SKM-1 (cell line): Measurements from ENCODE around the gene CNIH4.
"Not testable (repeated sequence)": the region's sequence is repeated elsewhere in the genome, so short reads cannot be mapped to it uniquely, and the experiment has no call there.

Experiments
- DNase-seq: peaks from one replicate; lab custom pipeline; 2025; ENCODE audit not compliant: unreplicated experiment; lab: John Stamatoyannopoulos, UW

CNIH4 gene

DNA sequence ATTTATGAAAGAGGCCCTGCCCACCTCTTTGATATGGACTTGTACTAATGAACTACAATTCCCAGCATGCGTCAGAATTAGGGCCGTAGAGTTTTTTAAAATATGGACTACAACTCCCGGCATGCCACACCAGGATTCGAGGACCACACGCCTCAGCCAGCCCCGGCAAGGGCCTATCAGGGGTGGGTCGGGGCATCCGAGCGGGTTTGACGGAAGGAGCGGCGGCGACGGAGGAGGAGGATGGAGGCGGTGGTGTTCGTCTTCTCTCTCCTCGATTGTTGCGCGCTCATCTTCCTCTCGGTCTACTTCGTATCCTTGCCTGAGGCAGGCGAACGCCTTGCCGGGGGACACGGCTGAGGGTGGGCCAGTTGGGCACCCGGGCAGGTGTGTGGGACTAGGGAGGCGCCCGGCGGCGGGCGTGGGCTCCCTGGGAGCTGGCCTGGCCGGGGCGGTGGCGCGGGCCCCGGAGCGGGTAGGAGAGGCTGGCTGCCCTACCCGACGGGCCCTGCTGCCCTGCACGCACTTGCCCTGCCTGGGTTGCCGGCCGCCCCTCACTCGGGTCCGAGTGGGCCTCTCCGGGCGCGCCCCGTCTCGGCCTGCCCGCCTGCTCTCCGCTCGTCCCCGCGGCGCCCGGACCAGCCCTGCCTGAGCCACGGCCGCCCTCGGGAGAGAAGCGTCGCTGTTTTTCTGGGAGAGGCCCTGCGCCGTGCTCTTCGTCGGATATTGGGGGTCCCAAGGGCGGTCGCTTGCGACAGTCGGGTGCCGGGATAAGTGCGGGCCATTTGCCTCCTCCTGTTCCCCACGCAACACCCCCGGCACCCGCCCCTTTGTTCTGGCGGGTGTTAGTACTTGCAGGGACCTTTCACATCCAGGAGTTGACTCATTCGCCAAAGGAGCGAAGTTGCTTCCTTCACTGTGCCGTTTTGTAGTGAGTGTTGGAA lies at the start of gene CNIH4:
CNIH4 (plus strand) TSS at position 195 of the 941 bp plus-strand sequence; CDS start at position 241, 46 bp downstream.
- peak; percentile 98 for DNase-seq

DNA sequence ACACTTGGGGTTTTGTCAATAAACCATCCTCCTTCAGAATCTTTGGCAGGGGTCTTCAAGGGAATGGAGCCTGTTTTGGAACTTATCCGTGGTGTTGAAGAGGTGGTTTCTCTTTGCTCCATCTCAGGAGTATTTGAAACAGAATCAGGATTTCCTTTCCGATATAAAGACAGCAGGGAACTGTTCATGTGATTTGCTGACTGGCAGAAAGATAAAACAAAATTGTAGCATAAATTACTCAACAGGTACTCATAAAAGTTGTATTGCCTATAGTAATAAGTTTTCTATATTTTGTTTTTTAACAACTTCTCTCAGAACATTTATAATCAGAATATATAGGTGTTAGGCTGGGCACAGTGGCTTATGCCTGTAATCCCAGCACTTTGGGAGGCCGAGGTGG lies 48.6 kb upstream of the CNIH4 start:
- DNase-seq: no peak

DNA sequence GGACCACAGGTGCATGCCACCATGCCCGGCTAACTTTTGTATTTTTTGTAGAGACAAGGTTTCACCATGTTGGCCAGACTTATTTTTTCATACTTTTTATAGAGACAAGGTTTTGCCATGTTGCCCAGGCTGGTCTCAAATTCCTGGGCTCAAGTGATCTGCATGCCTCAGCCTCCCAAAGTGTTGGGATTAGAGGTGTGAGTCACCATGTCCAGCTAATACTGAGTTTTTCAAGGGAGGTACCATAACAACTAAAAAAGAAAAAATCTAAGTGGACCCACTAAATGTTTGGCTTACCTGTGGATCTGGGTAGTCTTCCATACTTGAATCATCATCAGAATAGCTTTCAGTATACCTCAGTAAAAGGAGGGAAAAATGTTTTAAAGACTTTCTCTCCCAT lies 45.2 kb upstream of the CNIH4 start:
- DNase-seq: not testable (repeated sequence)

DNA sequence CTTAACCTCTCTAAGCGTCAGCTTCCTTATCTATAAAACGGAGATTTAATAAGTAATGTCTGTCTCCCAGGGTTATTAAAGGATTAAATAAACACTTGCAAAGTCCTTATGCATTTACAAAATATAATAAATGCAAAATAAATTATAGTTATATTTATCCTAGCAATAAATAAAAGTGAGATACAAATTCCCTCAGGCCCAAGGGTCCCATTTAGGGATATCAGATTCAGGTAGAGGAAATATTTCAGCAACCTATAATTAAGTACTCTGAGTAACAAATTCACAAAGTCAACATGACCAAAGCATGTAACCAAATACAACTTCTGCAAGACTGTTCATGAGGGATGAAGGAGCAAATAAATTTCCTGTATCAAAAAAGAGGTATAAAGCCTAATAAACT lies 44.7 kb upstream of the CNIH4 start:
- no peak for DNase-seq

DNA sequence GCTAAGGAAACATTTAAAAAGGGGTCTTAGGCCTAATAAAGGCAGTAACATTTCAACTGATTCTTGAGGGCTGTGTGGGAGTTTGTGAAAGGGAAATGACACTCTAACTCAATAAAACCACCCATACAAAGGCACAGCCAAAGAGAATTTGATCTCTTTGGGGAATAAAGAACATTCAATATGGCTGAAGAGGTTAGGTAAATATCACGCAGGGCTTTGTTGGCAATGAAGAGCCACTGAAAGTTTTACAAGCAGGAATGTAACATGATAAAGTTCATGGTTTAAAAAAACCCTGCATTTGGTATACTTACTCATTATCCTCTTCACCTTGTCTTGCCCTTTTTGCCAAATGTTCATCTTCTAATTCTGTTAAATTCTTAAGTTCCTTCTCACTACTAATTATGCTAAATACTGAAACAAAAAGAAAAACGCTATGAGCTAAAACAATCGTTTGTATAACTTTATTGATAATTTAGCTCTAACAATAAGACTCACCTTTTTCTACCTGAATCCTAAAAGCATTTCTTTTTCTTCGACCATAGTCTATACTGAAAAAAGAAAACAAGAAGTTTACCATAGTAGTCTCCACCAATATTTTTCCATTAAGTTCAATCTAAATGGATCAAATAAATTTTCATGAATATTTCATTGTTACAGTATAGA lies 39.2 kb upstream of the CNIH4 start:
- no peak for DNase-seq

DNA sequence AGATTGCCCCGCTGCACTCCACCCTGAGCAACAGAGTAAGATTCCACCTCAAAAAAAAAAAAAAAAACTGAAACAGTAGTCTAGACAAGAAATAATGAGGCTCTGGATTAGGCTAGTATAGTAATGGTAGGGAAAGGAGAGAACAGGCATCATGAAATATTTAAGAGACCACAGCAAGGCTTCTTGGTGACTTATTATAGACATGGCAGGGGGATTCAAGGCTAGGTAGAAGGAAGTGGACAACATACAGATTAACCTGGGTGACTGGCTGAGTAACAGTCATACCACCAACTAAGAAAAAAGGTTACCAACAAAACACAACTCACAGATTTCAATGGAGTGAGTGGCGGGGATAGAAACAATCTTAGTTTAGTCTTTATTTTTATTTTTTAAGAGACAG lies 35.0 kb upstream of the CNIH4 start:
- no peak for DNase-seq

DNA sequence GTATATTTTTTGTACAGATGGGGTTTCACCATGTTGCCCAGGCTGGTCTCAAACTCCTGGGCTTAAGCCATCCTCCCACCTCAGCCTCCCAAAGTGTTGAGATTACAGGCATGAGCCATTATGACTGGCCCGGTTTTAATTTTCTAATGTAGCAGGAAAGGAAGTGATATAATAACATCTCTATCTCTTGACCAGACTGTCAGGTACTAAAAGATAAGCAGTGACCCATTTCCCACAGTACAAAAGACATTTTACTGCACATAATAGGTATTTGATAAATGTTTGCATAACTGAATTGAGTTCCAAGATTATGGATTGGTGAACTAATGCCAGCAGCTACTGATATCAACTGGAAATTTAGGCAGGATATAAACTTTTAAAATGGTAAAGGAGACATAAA lies 30.7 kb upstream of the CNIH4 start:
- DNase-seq: no peak

DNA sequence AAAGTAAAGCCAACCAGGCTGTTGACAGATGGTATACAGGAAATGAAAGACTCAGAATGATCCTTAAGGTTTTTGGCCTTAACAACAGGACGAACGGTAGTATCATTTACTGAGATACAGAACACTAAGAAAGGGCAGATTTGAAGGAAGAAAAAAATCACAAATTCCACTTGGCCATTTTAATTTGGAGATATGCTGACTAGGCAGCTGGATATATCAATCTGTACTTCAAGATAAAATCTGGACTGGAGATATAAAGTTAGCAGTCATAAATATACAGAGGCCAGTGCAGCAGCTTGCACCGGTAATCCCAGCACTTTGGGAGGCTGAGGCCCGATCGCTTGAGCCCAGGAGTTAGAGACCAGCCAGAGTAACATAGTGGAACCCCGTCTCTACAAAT lies 28.0 kb upstream of the CNIH4 start:
- no peak for DNase-seq

DNA sequence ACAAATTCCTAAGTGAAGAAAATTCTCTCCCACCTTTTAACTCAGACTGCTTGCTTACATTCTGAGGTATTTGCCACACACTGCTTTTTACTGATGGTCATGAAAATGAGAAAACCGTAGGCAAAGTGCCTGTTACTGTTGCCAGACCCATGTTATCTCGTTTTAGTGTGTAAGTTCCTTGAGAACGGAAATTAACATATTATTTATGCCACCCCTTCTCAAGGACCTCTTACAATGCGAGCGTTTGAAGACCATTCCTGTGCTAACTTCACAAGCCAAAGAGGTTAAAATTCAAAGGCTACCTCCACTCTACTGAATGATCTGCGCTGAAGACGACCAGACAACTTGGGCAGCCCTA lies 27.2 kb upstream of the CNIH4 start:
- DNase-seq: no peak

DNA sequence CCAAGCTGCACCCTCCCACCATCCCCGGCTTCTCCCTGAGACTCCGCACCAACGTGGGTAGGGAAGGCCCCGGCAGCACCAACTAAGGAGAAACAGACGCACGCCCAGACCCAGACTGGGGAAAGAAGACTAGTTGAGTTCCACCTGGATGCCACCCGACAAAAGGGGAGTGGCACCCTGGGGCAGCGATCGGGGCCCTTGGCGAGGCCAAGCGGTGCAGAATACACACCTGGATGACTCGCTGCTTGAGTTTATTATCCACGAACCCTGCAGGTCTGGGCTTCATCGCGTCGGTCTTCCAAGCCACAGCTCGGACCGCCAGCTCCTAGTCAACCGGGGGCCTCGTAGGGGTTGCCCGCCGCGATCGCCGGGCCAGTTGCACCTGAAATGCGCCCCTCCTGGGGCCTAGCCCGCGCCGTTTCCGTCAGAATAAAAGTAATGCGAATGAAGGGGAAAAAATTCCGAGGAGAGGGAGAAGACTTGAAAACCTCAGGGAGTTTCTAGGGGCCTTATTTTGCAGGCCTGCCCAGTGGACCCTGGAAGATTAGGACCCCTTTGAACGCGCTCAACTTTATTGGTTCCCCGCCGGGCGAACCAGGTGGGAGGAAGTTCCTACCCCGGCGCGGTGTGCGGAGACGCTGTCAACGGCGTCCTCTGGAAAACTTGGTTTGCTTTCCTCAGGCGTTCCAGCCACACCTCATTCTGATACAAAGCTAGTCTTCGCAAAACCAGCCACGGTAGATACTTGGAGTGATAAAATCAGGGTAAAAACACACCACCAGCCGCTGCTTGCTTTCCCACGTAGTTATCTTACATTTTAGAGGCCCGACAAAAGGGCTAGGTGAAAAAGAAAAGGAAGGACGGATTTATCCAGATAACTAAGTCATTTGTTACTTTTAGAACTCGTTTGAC lies 26.6 kb upstream of the CNIH4 start, which contains the start of gene NVL:
NVL (minus strand) TSS at position 331 of the 912 bp plus-strand sequence; CDS start at position 286, 45 bp downstream.
- peak; percentile 91 for DNase-seq

DNA sequence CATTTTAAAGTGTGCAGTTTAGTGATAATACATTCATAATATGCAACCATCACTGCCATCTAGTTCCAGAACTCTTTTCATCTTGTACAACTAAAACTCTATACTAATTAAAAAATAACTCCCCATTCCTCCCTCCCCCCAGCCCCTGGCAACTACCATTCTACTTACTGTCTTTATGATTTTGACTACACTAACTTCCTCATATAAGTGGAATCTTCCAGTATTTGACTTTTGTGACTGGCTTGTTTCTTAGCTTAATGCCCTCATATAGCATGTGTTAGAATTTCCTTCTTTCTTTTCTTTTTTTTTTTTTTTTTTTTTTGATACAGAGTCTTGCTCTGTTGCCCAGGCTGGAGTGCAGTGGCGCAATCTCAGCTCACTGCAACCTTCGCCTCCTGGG lies 25.4 kb upstream of the CNIH4 start:
- DNase-seq: no peak

DNA sequence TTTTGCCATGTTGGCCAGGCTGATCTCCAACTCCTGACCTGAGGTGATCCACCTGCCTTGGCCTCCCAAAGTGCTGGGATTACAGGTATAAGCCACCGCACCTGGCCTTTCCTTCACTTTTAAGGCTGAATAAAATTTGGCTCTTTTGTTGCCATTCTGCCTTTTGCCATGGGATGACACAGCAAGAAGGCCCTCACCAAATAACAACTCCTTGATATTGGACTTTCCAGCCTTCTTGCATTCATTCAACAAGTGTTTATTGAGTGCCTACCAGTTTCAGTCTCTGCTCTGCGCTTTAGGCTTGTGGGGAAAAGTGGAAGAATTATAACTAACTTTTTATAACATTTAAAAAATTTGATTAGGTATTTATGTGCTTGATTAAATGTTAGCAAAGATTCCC lies 24.9 kb upstream of the CNIH4 start:
- DNase-seq: no peak

DNA sequence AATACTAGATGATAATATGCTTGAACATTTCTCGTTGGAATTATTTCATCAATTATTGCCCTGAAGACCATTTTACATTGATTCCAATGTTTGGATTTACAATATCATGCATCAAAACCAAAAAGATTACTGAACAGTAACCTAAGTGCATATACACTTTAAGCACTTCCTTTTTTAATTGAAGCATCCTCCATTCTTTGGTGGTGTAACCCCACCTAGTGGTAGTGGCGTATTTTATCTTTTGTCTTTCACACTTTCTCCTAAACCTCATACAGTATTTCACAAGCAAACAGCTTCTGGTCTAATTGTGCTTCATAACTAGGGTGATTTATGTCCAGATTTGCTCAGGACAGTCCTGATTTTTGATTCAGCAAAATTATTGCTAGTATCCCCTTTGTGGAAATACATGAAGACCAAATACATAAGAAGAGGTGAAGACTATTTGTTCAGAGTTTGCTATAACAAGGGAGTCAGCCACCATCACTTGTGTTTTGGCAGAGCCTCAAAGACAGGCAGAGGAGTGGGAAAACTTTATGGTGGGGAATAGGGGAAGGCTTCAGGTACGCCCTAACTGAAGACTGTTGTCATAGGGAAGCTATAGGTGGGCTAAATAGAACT lies 23.3 kb upstream of the CNIH4 start:
- DNase-seq: peak; percentile 90

DNA sequence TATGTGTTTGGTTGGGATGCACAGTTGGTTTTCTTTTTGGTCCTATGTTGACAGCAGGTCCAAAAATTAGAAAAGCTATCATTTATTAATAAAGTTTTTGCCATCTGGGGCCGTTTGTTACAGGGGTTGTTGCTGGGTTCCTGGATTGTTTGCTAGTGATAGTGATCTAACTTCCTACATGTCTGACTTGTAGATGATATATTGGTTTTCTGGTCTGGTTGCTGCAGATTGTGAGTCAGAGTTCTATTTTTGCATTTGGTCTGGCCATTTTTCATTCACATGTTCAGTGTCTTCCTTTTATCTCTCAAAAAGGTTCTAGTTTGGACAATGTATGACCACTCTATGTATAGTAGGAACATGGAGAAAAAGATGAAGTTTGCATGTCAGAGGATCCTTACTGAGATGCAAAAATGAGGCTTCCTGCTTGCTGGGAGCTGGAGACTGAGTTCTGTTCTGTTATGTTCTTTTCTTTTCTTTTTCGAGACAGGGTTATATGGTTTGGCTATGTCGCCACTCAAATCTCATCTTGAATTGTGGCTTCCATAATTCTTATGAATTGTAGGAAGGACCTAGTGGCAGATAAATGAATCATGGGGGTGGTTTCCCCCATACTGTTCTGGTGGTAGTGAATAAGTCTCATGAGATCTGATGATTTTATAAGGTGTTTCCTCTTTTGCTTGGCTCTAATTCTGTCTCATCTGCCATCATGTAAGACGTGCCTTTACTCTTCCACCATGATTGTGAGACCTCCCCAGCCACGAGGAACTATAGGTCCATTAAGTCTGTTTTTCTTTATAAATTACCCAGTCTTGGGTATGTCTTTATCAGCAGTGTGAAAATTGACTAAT lies 22.5 kb upstream of the CNIH4 start:
- peak; percentile 26 for DNase-seq

DNA sequence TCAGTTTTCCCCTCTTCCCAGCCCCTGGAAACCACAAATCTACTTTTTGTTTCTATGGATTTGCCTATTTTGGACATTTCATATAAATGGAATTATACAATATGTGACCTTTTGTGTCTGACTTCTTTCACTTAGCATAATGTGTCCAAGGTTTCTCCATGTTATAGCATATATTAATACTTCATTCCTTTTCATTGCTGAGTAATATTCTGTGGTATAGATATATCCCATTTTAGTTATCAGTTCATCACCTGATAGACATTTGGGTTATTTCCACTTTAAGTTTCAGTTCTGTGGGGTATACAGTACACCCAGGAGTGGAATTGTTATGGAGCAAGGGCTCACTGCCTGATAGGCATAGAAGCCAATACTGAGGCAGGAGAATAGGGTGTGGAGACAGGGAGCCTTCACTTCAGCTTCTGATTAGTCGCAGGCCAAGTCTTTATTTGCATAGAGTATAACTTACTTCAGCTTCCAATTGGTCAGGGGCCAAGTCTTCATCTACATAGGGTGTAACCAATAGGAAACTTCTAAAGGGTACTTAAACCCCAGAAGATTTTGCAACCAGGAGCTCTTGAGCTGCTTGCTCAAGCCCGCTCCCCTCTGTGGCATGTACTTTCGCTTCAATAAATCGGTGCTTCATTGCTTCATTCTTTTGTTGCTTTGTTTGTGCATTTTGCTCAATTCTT lies 18.4 kb upstream of the CNIH4 start:
- no peak for DNase-seq

DNA sequence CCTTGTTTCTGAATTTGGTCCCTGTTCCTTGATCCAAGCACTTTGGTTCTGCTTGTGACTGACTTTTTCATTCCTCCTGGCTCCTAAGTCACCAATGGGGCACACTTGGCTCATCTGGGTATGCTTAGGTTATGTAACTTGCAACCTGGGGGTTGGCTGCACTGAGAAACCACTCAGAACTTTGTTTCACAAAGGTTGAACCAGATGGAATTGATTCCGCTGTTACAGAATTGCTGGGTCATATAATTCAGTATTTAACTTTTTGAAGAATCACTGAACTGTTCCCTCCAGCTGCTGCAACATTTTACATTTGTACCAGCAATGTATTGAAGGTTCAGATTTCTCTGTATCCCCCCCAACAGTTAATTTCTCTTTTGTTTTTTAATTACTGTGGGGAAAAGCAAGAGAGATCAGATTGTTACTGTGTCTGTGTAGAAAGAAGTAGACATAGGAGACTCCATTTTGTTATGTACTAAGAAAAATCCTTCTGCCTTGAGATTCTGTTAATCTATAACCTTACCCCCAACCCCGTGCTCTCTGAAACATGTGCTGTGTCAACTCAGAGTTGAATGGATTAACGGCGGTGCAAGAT lies 17.1 kb upstream of the CNIH4 start:
- no peak for DNase-seq

DNA sequence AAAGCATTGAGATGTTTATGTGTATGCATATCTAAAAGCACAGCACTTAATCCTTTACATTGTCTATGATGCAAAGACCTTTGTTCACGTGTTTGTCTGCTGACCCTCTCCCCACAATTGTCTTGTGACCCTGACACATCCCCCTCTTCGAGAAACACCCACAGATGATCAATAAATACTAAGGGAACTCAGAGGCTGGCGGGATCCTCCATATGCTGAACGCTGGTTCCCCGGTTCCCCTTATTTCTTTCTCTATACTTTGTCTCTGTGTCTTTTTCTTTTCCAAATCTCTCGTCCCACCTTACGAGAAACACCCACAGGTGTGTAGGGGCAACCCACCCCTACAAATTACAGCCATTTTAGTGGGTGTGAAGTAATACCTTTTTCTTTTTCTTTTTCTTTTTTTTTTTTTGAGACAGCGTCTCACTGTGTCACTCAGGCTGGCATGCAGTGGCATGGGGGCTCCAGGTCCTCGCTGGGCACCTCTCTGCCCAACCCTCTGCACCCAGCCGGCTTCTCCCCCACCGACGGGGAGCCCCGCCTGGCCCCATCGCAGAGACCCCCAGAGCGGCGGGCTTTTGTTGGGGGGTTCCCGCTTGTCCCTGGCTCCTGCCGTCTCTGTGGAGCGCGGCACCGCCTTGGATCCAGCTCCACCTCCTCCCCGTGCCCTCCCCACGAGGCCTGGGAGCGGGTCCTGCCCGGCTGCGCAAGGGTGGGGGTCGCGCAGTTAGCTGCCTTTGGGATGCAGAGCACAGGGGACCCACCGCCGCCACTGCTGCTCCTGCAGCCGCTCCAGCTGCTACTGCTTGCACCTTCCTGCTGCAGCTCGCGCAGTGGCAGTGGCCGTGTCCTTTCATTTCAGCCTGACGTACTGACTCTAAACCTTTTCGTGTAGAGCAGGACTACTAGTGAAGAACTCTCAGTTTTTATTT lies 16.0 kb upstream of the CNIH4 start:
- DNase-seq: not testable (repeated sequence)

DNA sequence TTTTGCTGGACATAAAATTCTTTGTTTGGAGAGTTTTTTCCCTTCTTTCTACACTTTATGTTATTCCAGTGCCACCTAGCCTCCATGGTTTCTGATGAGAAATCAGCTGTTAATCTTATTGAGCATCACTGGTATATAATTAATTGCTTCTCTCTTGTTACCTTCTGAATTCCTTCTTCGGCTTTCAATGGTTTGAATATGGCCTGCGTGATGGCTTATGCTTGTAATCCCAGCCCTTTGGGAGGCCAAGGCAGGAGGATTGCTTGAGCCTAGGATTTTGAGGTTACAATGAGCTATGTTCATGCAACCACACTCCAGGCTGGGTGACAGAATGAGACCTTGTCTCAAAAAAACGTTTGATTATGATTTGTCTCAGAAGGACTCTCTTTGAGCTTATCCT lies 13.0 kb upstream of the CNIH4 start:
- DNase-seq: no peak
